B cell (primary cell): Measurements from ENCODE around the gene PRKCH.

Experiments used
- CTCF ChIP-seq: fragments of 200-600 bp; IDR thresholded peaks from one replicate; pipeline ENCODE4 v1.8.0; 2022; ENCODE audit warnings: antibody characterized with exemption, mild to moderate bottlenecking
- EZH2 ChIP-seq: IDR thresholded peaks from 2 replicates; pipeline ENCODE4 v1.6.1; 2012; ENCODE audit warnings: borderline replicate concordance, low read depth, mild to moderate bottlenecking, moderate library complexity, low read length; ENCODE audit not compliant: insufficient read depth, poor library complexity, severe bottlenecking

GRCh38 chr14:61284001-61284400 is 37.4 kb upstream of the PRKCH start:
- TF ChIP-seq CTCF (no peak), EZH2 (no peak)
